Uterus (tissue), 2 donors: ENCODE measurements around the gene COL6A1.

Experiments used
- POLR2A ChIP-seq, 2 donors: fragments of 450-650 bp; IDR thresholded peaks; one replicate each; pipeline ENCODE4 v1.6.1; 2016; ENCODE audit warnings: antibody characterized with exemption in 2 of 2, mild to moderate bottlenecking in 1 of 2, moderate library complexity in 1 of 2
- TF ChIP-seq, protein P1 (sequence below), 4 experiments: fragments of 200-600 bp in 2 of 4; fragments of 450-650 bp in 2 of 4; sonication (generic) in 2 of 4; IDR thresholded peaks; one replicate each; pipeline ENCODE4 v1.5.1; 2016 to 2019; ENCODE audit warnings: antibody characterized with exemption in 4 of 4, mild to moderate bottlenecking in 2 of 4, moderate library complexity in 1 of 4

DNA sequence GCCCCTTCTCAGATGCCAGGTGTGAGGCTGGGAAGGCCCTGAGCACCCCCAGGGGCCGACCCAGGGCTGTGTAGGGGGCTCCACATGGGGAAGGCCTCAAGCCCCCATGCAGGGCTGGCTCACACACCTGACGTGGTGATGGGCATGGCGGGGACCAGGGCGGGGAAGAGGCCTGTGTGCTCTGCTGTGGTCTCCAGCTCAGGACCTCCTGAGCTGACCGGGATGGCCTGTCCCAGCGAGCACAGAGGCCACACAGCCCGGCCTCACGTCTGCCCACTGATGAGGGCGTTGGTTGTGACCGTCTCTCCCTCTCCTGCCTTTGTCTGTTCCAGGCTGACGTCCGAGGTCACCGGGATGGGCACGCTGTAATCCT lies 40.2 kb upstream of the COL6A1 start:
- TF ChIP-seq POLR2A (IDR thresholded peaks at IDR 0.05): no peak
- TF ChIP-seq, protein P1, sequence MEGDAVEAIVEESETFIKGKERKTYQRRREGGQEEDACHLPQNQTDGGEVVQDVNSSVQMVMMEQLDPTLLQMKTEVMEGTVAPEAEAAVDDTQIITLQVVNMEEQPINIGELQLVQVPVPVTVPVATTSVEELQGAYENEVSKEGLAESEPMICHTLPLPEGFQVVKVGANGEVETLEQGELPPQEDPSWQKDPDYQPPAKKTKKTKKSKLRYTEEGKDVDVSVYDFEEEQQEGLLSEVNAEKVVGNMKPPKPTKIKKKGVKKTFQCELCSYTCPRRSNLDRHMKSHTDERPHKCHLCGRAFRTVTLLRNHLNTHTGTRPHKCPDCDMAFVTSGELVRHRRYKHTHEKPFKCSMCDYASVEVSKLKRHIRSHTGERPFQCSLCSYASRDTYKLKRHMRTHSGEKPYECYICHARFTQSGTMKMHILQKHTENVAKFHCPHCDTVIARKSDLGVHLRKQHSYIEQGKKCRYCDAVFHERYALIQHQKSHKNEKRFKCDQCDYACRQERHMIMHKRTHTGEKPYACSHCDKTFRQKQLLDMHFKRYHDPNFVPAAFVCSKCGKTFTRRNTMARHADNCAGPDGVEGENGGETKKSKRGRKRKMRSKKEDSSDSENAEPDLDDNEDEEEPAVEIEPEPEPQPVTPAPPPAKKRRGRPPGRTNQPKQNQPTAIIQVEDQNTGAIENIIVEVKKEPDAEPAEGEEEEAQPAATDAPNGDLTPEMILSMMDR (IDR thresholded peaks at IDR 0.05): no peak
